AG04450 (cell line): ENCODE data around the gene RPS15. TPM values are rescaled to one million over a fixed set of nuclear protein-coding genes. Genes with fewer than 3 reads are reported as not detected.

ENCODE experiments used
- CTCF ChIA-PET: fragments of 300-600, 350-600 bp; formaldehyde crosslinking; extraction: SDS; loops from one replicate; lab custom pipeline; 2022; ENCODE audit warnings: antibody characterized with exemption, inconsistent platforms; lab: Charles Lee
- POLR2A ChIA-PET: fragments of 350-600 bp; formaldehyde crosslinking; extraction: SDS; loops from one replicate; lab custom pipeline; 2021; ENCODE audit warnings: antibody characterized with exemption, inconsistent platforms; lab: Yijun Ruan, JAX
- DNase-seq: peaks from one replicate; pipeline ENCODE4 v3.0.0-alpha.2; 2011; ENCODE audit warnings: low read depth, low spot score
- H3K27ac ChIP-seq: one replicate; pipeline ENCODE4 v1.5.1; 2012; ENCODE audit warnings: low read depth, low read length, control low read depth
- H3K27me3 ChIP-seq: one replicate; pipeline ENCODE4 v1.6.0; 2012; ENCODE audit warnings: low read length; ENCODE audit not compliant: control insufficient read depth, insufficient read depth
- H3K4me3 ChIP-seq: 2 replicates; pipeline ENCODE4 v1.5.1; 2011; ENCODE audit warnings: mild to moderate bottlenecking, low read depth, low read length, control low read depth
- H3K9me3 ChIP-seq: 2 replicates; pipeline ENCODE4 v1.5.1; 2012; ENCODE audit warnings: low read length; ENCODE audit not compliant: control insufficient read depth, insufficient read depth
- polyA minus RNA-seq: library from RNA; depleted of rRNA, polyadenylated mRNA; stranded (reverse); fragments of >200 nt; gene quantifications from 2 replicates; pipeline ENCODE4 v1.2.3, GENCODE V29; 2011; rRNA and poly(A)+ RNA removed
- polyA plus RNA-seq: library from polyadenylated mRNA; depleted of rRNA; stranded (reverse); fragments of >200 nt; gene quantifications from 2 replicates; pipeline ENCODE4 v1.2.3, GENCODE V29; 2011; rRNA removed
- TF ChIP-seq, protein P1 (sequence below): IDR thresholded peaks from 2 replicates; pipeline ENCODE4 v1.5.1; 2011; ENCODE audit warnings: low read depth, low read length, control low read depth, inconsistent platforms

Gene RPS15
- polyA plus RNA-seq = 596 and 980 TPM in 2 replicates
- 440 and 566 TPM in 2 replicates for polyA minus RNA-seq

DNA sequence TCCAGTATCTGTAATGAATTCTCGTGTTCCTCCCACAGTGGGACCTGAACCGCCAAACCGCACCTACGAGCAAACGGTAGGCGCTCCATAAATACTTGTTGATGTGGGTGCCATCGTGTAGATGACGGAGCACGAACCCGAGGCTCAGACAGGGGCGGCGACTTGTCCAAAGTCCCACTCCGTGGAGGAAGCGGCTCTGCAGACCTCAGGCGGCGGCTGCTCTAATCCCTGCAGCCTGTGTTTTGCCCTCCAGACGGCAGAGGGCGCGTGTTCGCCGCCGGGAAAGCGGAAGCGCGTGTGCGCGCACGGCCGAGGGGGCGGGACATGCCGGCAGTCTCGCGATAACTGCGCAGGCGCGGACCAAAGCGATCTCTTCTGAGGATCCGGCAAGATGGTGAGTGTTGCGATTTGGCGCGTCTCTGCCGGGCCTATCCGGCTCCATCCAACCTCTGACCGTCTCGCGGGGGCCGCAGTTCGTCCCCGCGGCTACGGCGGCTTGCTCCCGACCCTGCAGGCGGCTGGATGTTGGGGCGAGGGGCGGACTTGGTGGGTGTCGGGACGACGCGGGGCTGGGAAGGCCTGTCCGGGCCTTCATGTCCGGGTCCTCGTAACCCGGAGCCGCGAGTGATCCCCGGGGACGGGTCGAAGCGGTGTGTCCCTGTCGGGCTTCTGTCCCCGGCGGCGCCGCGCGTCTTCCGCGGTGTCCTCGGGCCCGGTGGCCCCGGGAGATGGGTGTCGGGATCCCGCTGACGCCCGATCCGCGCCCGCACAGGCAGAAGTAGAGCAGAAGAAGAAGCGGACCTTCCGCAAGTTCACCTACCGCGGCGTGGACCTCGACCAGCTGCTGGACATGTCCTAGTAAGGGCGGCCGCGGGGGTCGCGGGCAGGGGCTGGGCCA, at the start of gene RPS15:
TSS of gene RPS15 (plus strand) at position 362 of the 898 bp plus-strand sequence. CDS start at position 392, 30 bp downstream.
- TF ChIP-seq, protein P1, sequence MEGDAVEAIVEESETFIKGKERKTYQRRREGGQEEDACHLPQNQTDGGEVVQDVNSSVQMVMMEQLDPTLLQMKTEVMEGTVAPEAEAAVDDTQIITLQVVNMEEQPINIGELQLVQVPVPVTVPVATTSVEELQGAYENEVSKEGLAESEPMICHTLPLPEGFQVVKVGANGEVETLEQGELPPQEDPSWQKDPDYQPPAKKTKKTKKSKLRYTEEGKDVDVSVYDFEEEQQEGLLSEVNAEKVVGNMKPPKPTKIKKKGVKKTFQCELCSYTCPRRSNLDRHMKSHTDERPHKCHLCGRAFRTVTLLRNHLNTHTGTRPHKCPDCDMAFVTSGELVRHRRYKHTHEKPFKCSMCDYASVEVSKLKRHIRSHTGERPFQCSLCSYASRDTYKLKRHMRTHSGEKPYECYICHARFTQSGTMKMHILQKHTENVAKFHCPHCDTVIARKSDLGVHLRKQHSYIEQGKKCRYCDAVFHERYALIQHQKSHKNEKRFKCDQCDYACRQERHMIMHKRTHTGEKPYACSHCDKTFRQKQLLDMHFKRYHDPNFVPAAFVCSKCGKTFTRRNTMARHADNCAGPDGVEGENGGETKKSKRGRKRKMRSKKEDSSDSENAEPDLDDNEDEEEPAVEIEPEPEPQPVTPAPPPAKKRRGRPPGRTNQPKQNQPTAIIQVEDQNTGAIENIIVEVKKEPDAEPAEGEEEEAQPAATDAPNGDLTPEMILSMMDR = peak; percentile 90
- Histone ChIP-seq H3K9me3 (peaks cover 6% of the 10 kb centered on the region; the same call in 1 of the 2 replicates), H3K4me3 (peak within 1 kb of the TSS; percentile 61), H3K27ac (peak within 1 kb of the TSS; percentile 94), H3K27me3 (no peaks in the 10 kb centered on the region)
- CTCF ChIA-PET = interaction anchor here (0.6 kb wide), 1 partner anchor 717 kb away, joined by 4 read pairs; no protein-coding TSS in a partner anchor
- POLR2A ChIA-PET = interaction anchor here (0.7 kb wide), 1 partner anchor 194 kb away, joined by 3 read pairs; no protein-coding TSS in a partner anchor
- DNase-seq = peak; percentile 92

DNA sequence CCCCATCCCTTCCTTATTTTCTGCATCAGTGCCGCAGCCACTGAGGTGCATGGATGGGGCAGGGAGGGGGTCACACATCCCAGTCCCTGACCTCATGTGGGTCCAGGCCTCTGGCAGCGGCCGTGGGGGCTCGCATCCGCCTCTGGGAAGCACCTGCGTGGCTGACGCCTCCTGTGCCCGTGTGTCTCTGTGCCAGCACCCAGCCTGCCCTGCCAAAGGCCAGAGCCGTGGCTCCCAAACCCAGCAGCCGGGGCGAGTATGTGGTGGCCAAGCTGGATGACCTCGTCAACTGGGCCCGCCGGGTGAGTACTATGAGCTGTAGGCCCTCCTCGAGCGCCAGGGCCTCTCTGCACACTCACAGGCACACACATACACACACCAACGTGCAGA, 49.6 kb upstream of the RPS15 start:
- H3K27ac ChIP-seq = no peak overlapping the region
- TF ChIP-seq, protein P1 = no peak
- H3K27me3 ChIP-seq = no peaks in the 10 kb centered on the region
- H3K9me3 ChIP-seq = peaks cover 5% of the 10 kb centered on the region; the same call in 1 of the 2 replicates
- DNase-seq = no peak
- POLR2A ChIA-PET = no interaction called here
- CTCF ChIA-PET = no interaction called here
- no peak overlapping the region for H3K4me3 ChIP-seq

DNA sequence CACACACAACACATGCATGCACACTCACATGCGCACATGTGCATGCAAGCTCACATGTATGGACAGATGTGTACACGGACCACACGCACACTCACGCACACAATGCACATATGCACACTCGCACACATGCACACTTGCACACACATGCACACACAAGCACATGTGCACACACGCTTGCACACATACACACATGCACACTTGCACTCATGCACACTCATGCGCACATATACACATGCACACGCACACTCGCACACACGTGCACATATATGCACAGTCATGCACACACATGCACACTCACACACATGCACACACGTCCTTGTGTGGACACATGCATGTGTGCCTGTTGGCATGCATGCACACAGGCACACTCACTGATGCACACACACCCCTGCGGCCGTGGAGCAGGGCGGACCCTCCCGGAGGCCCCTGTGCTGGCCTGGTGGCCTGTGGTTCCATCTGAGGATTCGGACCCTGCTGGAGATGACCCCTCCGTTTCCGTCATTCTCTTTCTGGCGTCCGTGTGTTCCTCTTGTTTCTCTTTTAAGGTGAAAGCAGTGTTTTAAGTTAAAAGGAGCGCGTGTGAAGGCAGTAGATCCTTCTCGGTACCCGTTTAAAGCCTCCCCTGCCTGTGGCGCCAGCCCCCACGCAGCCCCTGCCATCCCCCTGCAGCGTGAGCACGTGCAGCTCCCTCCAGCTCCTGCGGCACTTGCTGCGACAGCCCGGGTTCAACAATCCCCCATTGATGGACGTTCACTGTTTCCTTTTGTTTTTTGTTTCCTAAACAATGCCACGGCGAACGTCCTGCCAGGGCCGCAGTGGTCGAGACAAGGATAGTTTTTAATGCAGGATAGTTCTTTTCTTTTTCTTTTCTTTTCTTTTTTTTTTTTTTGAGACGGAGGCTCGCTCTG, 48.9 kb upstream of the RPS15 start:
- Histone ChIP-seq H3K4me3 (no peak overlapping the region), H3K27me3 (no peaks in the 10 kb centered on the region), H3K9me3 (peaks cover 5% of the 10 kb centered on the region; the same call in 1 of the 2 replicates), H3K27ac (no peak overlapping the region)
- ChIA-PET POLR2A (no interaction called here), CTCF (no interaction called here)
- DNase-seq = no peak
- TF ChIP-seq, protein P1 = no peak

DNA sequence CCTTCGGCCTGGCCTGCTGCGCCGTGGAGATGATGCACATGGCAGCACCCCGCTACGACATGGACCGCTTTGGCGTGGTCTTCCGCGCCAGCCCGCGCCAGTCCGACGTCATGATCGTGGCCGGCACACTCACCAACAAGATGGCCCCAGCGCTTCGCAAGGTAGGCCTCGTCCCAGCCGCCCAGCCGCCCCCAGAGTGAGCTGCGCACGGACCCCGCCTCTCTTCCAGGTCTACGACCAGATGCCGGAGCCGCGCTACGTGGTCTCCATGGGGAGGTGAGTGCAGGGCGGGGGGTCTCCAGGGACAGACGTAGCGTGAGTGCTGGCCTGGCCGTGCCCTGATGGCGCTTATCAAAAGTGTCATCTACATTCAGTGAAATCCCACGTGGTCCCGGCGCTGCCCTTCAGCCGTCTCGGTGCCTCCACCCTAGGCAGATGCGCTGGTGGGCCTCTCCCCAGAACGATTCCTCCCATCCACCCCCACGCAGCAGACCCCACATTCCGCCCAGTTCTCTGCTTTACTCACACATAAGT, 47.2 kb upstream of the RPS15 start:
- Histone ChIP-seq H3K27me3 (no peaks in the 10 kb centered on the region), H3K9me3 (peaks cover 5% of the 10 kb centered on the region; the same call in 1 of the 2 replicates), H3K27ac (no peak overlapping the region), H3K4me3 (no peak overlapping the region)
- TF ChIP-seq, protein P1 = no peak
- DNase-seq = no peak
- ChIA-PET CTCF (no interaction called here), POLR2A (no interaction called here)
